Stimulated activated CD8-positive, alpha-beta memory T cell treated with anti-CD3 and anti-CD28 coated beads, Interleukin-15, amount 100 ng/mL, for 4 hours (primary cell): ENCODE data around the gene ARHGEF28.

Experiments
- DNase-seq, 2 donors: peaks; one replicate each; pipeline ENCODE4 v3.0.0-alpha.2; 2020; ENCODE audit warnings: low read depth in 2 of 2

The ARHGEF28 gene

DNA sequence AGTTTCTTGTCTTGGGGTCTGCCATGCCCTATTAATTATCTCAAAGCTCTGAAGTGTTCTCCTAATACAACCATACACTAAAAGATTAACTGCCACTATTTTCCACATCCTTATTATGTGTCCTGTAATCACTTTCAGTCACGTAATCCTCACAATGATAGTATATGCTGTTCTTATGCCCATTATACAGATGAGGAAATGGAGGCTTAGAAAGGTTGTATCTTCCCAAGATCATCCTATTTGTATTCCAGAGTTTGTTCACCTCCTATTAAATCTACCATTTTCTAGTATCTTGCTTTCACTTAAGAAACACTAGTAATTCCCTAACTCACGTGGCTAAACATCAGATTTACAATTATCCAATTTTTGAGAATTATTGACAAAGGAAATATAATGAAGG lies 2.9 kb upstream of the ARHGEF28 start:
- no peak for DNase-seq

DNA sequence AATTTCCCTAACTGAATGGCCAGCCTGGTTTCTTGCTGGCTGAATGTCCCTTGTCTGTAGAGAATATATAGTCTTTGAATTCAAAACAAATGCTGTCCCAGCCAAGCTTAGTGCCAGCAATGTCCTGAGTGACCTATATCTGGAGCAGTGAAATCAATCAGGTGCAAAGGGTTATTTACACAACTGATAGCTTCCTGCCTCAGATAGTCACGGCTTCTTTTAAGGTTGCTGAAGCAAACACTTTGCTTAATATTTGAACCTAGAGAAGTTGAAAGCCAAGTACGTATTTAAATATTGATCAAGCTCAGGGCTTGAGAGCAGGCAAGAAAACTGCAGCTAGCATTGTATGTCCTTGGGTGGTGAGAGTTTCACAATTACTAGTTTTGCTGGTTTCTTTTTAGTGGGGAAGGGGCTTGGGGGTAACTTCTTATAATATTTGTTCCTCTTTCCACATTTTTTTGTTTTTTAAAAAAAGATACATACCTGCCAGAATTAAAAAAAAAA lies 2.0 kb upstream of the ARHGEF28 start:
- no peak for DNase-seq

DNA sequence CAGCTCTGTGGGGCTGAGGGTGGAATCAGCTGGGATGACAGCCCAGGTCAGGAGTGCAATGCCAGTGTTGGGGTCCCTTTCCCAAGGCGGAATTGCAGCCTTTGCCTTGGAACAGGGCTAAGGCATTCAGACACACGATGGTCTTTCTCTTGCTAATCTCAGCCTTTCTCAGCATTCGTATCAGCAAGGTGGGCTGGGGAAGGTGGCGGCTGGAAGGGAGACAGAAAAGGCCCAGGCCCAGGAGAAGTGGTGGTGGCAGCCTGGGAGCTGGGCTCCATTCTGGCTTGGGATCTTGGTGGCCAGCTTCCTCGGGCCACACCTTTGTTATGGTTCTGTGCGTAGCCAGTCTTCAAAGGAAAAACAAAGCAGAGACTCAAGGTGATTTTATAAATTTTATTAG lies 1.1 kb upstream of the ARHGEF28 start:
- no peak for DNase-seq

DNA sequence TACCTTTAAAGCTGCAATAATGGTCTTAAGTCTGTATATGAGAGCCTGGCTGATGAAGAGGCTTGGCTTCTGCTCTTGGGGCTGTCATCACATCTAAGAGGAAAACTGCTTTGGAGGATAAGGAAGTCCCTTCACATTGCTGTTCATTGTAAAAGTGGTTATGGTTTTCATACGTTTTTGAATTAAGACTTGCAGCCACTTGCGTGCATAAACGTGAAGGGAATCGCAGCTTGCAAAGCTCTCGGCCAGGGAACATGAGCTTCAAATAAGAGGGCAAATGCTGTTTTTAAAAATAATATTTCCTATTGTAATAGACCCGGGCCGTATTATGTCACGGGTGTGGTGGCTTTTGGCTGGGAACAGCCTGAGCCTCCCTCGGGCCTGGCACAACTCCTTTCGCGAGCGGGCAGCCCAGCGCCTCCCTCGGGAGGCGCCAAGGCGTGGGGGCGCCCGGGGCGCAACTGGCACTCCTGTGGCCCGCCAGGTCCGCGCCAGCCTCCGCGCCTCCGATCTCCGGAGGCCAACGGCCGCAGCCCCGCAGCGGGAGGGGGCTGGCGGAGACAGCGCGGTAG lies 538 bp upstream of the ARHGEF28 start:
- no peak for DNase-seq

DNA sequence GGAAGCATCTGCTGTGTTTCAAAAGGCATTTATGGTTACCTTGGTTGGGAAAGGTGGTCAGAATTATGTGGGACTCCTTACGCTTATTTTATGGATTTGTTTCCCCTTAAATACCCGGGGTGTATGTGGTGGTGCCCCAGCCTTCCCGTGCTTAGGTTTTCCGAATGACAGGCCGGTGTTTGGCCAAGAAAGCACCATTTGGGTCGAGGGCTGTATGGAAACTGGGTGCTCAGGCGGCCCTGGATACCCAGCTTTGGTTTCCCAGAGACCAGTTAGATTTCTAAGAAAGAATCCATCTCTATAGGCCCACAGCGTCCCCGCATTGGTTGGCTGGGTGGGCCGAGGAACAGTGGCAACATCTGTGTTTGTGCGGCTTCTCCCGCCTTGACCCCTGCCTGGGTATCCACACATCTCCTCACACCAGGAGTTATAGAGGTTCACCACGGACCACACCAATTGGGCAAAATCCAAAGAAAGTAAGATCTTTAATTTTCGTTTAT lies 868 bp downstream of the ARHGEF28 start:
- DNase-seq = no peak

DNA sequence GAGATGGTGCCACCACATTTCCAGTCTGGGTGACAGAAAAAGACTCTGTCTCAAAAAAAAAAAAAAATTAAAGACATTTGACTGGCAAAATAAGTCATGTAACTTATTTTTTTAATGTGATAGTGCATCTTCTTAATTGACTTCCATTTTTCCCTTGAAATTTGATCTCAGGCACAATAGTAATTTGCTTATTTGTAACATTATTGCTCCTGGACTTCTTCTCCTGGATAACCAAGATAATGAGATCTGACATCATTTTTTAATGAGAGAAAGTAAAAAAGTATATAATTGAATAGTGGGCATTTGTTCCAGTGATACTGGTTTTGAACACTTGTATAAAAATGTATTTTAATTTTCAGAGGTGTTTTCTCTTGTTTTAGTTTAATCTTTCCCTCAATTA lies 3.5 kb downstream of the ARHGEF28 start:
- DNase-seq = no peak

DNA sequence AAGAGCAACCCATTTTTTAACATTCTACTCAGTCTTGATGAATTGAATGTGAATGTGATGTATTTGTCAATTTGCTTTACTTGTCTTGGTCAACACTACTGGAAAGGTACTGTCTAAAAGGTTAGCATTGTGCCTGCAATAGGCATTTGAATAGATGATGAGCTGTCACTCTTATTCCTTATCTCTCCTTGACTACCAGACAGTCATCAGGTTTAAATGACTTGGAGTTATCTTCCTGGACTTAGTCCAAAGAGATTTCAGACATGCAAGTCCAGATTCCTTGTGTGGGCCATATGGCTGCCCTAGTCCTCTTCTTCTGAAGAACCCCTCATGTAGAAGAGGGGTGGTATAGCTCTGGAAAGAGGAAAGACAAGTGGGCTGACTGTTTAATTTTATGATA lies 4.8 kb downstream of the ARHGEF28 start:
- DNase-seq = no peak

DNA sequence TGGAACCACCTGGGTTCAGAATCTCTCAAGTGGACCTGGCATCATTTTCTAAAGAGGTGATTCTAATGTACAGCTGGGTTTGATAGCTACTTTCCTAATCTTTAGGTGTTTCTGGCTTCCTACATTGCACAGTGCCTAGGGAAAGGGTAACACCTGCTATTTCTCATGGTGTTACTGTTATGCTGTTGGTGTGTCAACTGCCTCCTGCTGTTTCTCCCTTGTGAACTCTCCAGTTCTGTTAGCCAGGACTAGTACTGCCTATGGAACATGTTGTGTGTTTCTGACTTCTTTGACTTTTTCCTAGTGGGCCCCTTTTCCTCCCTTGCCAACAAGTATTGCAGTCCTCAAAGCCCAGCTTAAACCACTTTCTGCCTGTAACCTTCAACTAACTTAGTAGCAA lies 5.5 kb downstream of the ARHGEF28 start:
- DNase-seq = no peak

DNA sequence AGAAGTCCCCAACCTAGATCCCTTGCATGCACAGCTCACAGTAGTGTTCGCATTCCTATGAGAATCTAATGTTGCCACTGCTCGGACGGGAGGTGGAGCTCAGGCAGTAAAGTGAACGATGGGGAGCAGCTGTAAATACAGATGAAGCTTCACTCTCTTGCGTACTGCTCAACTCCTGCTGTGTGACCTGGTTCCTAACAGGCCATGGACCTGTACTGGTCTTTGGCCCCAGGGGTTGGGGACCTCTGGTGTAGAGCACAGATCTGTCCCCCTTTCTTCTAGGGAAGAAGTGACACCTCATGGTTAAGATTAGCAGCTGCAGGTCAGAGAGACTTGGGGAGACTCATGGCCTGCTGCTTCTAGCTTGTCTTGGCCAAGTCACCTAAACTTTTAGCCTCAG lies 7.1 kb downstream of the ARHGEF28 start:
- no peak for DNase-seq

DNA sequence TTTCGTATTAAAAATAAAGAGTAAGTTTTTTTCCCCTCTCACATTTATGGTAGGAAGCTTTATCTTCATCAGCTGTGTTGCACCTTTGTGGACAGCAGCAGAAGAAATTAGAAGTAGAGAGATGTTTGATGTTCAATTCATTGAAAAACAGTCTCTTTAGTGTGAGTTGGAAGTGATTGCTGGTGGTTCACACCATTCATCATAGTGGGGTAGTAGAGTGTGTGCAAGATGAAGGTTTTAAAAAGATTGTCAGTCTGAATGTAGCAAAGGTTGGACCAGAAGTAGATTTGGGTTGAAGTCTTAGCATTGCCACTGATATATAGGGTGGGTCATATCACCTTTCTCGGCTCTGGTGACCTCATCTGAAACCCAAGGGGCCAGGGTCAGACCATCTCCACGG lies 10.4 kb downstream of the ARHGEF28 start:
- DNase-seq = no peak

DNA sequence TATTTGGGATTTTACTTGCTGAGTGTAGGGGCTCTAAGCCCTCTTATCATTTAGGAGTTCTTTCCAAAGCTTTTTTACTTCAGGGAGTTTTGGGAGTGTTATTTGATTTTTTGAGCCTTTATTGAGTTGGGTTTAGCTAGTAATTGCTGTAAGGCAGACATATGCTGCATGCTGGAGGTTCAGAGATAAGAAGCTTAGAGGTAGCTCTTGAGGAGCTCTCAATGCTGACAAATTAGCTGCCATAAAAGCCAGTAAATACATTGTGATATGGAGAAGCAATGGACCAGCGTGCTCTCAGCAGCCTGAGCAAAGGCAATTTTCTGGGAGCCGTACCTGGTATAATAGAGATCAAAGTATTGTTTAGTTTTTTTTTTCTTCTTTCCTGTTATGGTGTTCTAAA lies 11.6 kb downstream of the ARHGEF28 start:
- no peak for DNase-seq

DNA sequence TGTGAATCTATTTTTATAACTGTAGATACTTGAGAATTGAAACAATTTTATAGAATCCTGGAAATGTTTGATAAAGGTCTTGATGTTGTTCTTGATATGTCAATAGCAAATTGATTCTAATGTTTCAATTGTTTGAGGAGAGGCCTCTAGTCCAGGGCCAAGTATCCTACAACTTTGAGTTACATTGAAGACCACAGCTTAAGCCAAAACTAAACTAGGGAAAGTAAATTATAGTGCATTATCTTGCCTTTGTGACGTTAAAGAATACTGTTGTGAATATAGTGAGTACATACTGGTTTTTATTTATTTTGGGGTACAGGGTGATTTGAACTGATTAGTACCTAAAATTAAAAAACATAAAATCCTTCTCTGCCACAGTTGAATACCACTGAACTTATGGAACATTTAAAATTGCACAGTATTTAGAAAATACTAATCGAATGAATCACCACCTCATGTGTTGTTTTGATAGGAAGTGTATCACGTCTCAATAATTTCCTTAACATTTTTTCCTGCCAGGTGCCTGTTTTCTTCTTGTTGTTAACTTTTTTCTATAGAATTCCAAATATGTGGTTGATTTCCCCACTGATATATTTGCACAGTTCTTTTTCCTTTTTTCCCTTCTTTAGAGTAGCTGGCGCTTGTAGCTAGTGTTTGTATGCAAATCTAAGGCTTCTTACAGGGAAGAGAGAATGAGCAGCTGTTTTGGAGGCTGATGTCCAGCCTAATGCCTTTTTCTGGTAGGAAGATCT lies 12.5 kb downstream of the ARHGEF28 start:
- DNase-seq = no peak

DNA sequence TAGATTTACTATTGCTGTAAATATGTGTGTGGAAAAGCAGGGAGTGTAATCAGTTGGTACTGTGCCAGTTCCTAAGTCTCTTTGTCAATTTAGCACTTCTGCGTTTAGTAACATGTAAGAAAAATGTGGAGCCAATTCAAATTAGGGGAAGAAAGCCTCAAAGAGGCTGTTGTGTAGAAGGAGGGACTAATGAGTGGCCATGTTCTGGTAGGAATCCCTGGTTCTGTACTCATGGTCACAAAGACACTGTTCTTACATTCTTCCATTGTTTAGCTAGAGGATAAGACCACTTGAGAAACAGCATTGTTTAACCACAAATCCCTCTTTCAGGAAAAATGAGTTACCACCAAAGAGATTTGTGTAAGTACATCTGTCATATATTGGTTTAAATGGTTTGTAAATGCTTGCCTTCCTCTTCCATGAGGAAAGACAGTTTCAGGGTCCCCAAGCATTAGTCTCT lies 14.9 kb downstream of the ARHGEF28 start:
- no peak for DNase-seq

DNA sequence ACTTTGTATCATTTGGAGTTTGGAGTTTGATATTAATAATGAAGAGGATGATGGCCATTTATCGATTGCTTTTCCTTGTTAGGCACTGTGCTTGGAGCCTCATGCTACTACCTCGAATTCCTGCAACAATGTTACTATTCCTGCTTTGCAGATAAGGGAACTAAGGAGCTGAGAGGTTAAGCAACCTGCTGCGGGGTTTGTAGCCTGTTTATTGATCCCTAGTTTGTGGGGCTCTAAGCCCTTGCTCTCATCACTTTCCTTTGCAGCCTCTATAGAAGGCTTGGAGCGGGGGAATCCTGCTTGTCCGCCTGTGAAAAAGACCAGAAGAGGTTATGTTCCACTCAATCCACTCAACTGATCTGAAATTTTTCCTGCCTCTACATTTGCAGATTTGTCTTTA lies 15.8 kb downstream of the ARHGEF28 start:
- DNase-seq = no peak

DNA sequence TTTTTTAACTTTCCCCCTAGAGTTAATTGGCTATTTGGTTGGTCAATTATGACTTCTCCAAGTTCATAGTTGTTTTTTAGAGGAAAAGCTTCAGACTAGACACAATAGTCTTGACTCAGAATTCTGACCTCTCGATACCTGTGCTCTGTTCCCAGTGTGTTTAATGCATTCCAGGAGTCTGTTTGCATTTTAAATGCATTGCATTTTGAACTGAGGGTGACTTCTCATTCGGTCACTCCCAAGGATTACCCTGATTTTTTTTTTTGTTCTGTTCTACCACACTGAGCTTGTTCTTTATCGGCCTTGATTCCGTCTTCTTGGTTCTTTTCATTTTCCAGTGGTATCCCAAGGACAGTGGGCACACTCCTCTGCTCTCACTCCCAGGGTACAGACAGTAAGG lies 16.3 kb downstream of the ARHGEF28 start:
- DNase-seq = no peak

DNA sequence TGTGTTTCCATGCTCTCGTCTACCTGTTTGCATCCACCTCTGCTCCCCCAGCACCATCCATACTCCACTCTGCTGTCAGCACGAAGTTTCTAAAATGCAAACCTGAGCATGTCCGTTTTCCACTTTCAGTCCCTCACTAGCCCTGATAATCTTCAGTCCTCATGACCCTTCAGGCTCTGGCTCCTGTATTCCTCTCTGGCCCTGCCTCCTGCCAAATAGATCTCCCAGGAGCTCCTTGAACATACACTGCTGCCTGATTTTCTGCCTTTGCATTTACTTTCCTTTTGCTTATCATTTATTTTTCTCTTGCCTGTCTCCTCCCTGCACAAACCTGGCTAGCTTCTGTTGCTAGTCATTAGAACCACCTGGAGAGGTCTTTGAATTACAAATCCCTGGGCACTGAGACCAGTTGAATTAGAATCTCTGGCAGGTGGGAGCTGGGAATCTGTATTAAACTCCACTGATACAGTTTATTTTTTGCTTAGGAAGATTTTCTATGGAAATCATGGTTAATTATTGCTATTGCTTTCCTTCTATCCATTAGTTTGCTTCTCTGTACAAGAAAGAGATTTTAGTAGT lies 18.5 kb downstream of the ARHGEF28 start:
- DNase-seq = no peak

DNA sequence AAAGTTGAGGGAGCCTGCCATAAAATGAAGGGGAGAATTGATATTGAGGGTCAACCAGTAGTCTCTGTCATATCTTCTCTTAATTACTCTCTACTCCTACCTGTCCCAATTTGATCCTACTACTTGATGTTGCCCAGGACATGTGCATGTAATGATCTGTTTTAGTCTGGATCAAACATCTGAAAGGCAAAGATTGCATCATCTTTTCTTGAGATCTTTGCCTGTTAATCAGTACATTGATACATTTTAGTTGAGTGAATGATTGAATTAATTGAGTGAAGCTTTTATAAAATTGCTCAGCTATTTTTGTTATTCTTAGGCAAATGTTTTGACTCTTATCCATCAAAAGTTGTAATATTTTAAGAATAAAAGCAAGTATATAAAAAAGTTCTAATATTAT lies 21.7 kb downstream of the ARHGEF28 start:
- DNase-seq = no peak

DNA sequence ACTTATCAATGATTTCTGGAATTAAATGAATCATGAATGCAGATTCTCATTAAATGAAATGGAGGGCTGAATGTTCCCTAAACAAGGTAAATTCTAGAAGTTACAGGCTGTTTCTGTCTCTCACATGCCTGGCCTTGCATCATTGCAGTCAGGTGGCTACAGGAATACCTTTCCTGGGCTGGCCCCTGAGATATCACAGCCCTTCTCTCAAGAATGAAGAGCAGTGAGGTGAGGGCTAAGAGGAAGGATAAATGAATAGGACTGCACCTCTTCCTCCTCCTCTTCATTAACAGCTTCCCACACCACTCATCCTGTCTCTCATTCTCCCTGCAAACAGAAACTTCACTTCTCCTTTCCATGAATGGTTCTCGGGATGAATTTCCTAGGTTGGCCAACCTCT lies 22.5 kb downstream of the ARHGEF28 start:
- no peak for DNase-seq

DNA sequence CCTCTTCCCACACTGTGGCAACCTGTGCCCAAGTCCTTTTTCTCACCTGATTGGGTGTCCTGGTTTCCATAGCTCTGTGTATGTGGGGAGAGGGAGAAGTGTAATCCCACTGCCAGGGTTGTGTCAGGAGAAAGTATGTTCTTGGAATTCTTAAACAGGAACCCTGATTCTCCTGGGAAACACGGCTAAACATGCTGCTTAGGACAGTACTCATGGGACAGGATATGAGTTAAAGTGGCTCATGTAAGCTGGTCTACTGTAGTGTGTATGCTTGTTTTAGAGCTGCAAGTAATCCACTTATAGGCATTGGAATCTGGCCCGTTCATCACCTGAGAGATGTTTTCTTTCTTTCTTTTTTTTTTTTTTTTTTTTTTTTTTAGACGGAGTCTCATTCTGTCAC lies 23.9 kb downstream of the ARHGEF28 start:
- DNase-seq = no peak

DNA sequence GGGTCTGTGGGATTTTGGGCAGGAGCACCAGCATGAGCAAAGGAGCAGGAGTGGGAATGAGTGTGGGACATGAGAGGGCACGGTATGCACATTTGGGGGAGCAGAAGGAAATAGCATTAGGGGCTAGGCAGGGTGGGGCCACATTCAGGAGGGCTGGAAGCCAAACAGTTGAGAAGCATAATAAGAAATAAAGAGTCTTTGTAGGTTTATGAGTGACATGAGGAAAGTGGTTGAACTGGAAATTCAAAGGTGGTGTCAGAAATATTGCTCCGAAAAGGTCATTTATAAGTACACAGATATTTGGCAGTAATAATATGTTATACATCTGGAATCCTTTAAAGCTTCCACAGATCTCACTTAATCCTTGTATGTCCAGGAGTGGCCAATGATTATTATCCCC lies 26.4 kb downstream of the ARHGEF28 start:
- DNase-seq = no peak

DNA sequence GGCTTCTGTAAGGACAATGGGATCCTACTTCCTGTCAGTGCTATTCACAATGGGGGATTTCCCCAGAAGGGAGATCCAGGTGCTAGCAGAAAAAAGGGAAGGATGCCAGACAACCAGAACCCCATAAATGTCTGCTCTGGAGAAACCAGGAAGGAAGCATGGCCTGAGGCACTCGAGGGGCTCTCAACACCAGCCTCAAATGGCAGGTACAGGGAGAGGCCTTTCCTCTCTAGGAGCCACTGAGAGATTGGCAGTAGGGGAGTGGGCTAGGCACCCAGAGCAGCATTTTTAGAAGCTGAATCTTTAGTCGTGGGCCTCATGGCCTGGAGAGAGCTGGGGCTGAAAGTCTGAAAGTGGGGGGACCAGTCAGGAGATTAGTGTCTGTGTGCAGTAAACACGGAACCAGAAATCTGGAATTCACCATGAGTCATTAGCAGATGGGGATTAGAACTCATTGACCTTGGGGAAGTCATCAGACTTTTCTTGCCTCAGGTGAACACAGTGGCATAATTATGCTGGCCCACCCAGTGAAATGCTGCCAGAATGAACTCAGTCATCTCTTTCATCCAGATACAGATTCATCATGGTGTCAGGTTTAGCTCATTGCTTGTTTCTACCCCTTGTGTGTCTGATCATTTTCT lies 28.3 kb downstream of the ARHGEF28 start:
- no peak for DNase-seq

DNA sequence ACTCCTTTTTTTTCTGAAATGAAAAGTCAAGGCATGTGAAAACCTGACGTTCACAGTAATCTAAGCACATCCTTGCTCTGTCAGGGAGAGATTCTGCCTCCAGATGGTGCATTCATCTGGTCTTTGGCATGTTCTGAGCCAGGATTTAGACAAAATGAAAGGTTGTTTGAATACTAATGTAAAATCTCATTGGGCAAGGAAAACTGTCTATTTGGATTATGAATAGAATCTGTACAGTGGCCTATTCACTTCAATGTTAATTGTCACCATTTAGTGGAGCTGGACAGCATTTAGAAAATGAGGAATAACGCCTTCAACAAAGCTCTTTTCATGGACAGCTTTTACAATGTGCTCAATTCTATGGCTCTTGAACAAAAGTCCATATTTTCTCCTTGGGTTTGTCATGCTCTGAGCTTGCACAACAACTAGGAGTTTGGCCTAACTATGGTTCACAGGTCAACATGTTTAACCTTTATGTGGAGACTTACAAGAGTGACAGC lies 28.9 kb downstream of the ARHGEF28 start:
- no peak for DNase-seq
